Glutamatergic neuron (in vitro differentiated cells): ENCODE data around the gene NANOS2. TPM values are rescaled to one million over a fixed set of nuclear protein-coding genes. Genes with fewer than 3 reads are reported as not detected.
A peak's percentile ranks its signal among the peaks of the same experiment; 100 is the strongest.

ENCODE experiments used
- DNase-seq: peaks from one replicate; pipeline ENCODE4 v3.0.0; 2022
- H3K27ac Mint-ChIP-seq: one replicate; pipeline ENCODE4 v1.8.0; 2020; ENCODE audit warnings: mild to moderate bottlenecking, mixed read lengths, inconsistent platforms; ENCODE audit not compliant: unreplicated experiment
- H3K27me3 Mint-ChIP-seq: one replicate; pipeline ENCODE4 v1.8.0; 2020; ENCODE audit warnings: mild to moderate bottlenecking, moderate library complexity, mixed read lengths, inconsistent platforms; ENCODE audit not compliant: unreplicated experiment
- H3K36me3 Mint-ChIP-seq: one replicate; pipeline ENCODE4 v1.8.0; 2020; ENCODE audit warnings: mild to moderate bottlenecking, mixed read lengths, inconsistent platforms; ENCODE audit not compliant: unreplicated experiment
- H3K4me1 Mint-ChIP-seq: one replicate; pipeline ENCODE4 v1.8.0; 2020; ENCODE audit warnings: mild to moderate bottlenecking, low read depth, mixed read lengths, inconsistent platforms; ENCODE audit not compliant: unreplicated experiment
- H3K4me3 Mint-ChIP-seq: one replicate; pipeline ENCODE4 v1.8.0; 2020; ENCODE audit warnings: mild to moderate bottlenecking, mixed read lengths, inconsistent platforms; ENCODE audit not compliant: unreplicated experiment
- H3K9me3 Mint-ChIP-seq: one replicate; pipeline ENCODE4 v1.8.0; 2020; ENCODE audit warnings: mild to moderate bottlenecking, moderate library complexity, mixed read lengths, inconsistent platforms; ENCODE audit not compliant: unreplicated experiment
- CTCF ChIP-seq: fragments of 200-600 bp; sonication (generic); IDR thresholded peaks from one replicate; pipeline ENCODE4 v1.5.0; 2021; ENCODE audit not compliant: partially characterized antibody, unreplicated experiment
- total RNA-seq: library from RNA; stranded (reverse); fragmentation: NEBNext Ultra II Directional; extraction: Animal tissue kit (Norgen Biotek cat#: 25700); gene quantifications from one replicate; pipeline ENCODE4 v1.2.1, GENCODE V29; 2021; ENCODE audit not compliant: unreplicated experiment

Gene NANOS2
- total RNA-seq, 1 donor from 2014 or later = not detected

- Mint-ChIP-seq H3K4me1 (peaks cover 33% of the 10 kb centered on the region), H3K9me3 (peaks cover 15% of the 10 kb centered on the region), H3K27me3 (peaks cover 7% of the 10 kb centered on the region), H3K4me3 (peak overlapping the region; percentile 87), H3K36me3 (no peaks in the 10 kb centered on the region), H3K27ac (peak overlapping the region; percentile 98)
- TF ChIP-seq CTCF = no peak
- peak; percentile 86 for DNase-seq
These were observed 38.3 kb upstream of the NANOS2 start for GRCh38 chr19:45952686-45953505.

GRCh38 chr19:45952341-45952685, 37.7 kb upstream of the NANOS2 start:
- Mint-ChIP-seq H3K27me3 (peaks cover 7% of the 10 kb centered on the region), H3K36me3 (no peaks in the 10 kb centered on the region), H3K4me3 (peak overlapping the region; percentile 87), H3K9me3 (peaks cover 15% of the 10 kb centered on the region), H3K27ac (peak overlapping the region; percentile 98), H3K4me1 (peaks cover 33% of the 10 kb centered on the region)
- no peak for TF ChIP-seq CTCF
- no peak for DNase-seq

GRCh38 chr19:45947926-45948325, 33.3 kb upstream of the NANOS2 start:
- DNase-seq = no peak
- peaks cover 4% of the 10 kb centered on the region for H3K9me3 Mint-ChIP-seq
- no peak for TF ChIP-seq CTCF
- H3K27ac Mint-ChIP-seq = no peak overlapping the region
- H3K4me3 Mint-ChIP-seq = no peak overlapping the region
- H3K4me1 Mint-ChIP-seq = peaks cover 10% of the 10 kb centered on the region
- no peaks in the 10 kb centered on the region for H3K27me3 Mint-ChIP-seq
- H3K36me3 Mint-ChIP-seq = no peaks in the 10 kb centered on the region

- H3K4me1 Mint-ChIP-seq = peaks cover 5% of the 10 kb centered on the region
- no peak for DNase-seq
- peaks cover 11% of the 10 kb centered on the region for H3K36me3 Mint-ChIP-seq
- TF ChIP-seq CTCF = no peak
- H3K27ac Mint-ChIP-seq = no peak overlapping the region
- peaks cover 3% of the 10 kb centered on the region for H3K27me3 Mint-ChIP-seq
- H3K4me3 Mint-ChIP-seq = no peak overlapping the region
- peaks cover 14% of the 10 kb centered on the region for H3K9me3 Mint-ChIP-seq
These were observed 25.9 kb upstream of the NANOS2 start for GRCh38 chr19:45940515-45940805.

- H3K27ac Mint-ChIP-seq = no peak overlapping the region
- DNase-seq = no peak
- H3K4me3 Mint-ChIP-seq = no peak overlapping the region
- H3K4me1 Mint-ChIP-seq = peaks cover 5% of the 10 kb centered on the region
- peaks cover 11% of the 10 kb centered on the region for H3K36me3 Mint-ChIP-seq
- H3K9me3 Mint-ChIP-seq = peaks cover 12% of the 10 kb centered on the region
- peaks cover 3% of the 10 kb centered on the region for H3K27me3 Mint-ChIP-seq
- TF ChIP-seq CTCF = no peak
These were observed 25.4 kb upstream of the NANOS2 start for GRCh38 chr19:45939792-45940514.
